ENCODE measurements around the gene TRMT44. TPM values are rescaled to one million over a fixed set of nuclear protein-coding genes. Genes with fewer than 3 reads are reported as not detected.

The TRMT44 gene
- total RNA-seq, 6 donors from 2014 or later, result 22.8 to 81.7 (median 30.2) TPM

DNA sequence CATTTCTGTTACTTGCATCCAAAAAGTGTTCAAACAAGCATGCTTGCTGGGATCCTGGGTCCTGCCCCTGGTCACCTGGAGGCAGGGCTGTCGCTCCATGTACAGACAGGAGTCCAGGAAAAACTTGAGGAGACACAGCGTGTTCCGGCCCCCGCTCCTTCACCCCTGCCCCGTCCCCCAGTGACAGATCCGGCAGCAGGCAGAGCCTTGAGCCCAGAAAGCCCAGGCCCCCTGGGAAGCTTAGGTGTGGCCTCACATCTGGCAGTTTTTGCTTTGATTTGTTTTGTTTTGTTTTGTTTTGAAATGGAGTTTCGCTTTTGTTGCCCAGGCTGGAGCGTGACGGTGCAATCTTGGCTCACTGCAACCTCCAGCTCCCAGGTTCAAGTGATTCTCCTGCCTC lies 67.0 kb downstream of the TRMT44 start:
- Histone ChIP-seq H3K27me3 (no peaks in the 10 kb centered on the region), H3K4me3 (no peak overlapping the region), H3K9me3 (no peaks in the 10 kb centered on the region), H3K36me3 (no peaks in the 10 kb centered on the region), H3K4me1 (peaks cover 7 to 17% (median 9%) of the 10 kb centered on the region in 4 donors), H3K27ac (peak overlapping the region in 3 of 4 donors; percentile 6 to 77 (median 50))
- WGBS, 2 donors, result 93 to 94% methylated on average over 9 of the region's 9 CpGs
- peak in 1 of 2 donors; percentile 23 for DNase-seq
- no peak for TF ChIP-seq POLR2A (IDR thresholded peaks at IDR 0.05)
- TF ChIP-seq POLR2AphosphoS5 (IDR thresholded peaks at IDR 0.05), result no peak
- TF ChIP-seq EP300 (IDR thresholded peaks at IDR 0.05), result no peak
- ATAC-seq (ENCODE audit: low FRiP score in 2 of 2), result no peak

DNA sequence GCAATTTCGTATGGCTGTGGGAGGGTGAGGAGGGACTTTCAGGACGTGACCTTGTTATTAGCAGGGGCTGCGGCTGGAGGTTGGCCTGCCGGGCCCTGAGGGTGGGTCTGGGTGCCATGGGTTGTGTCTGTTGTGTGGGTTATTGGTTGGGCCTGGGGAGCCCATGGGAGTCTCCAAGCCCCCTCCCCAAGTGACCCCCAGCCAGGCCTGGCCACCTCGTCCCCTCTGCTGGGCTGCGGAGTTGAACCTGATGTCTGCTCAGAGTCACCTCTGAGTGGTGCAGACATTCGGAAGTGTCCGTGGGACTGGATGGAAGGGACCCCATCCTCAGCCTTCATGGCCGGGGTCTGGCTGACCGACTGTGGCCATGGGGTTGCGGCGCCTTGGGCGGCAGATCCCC lies 67.7 kb downstream of the TRMT44 start:
- 95% methylated on average over 13 of the region's 13 CpGs; no CpG with 5 or more reads in 1 of the 2 donors for WGBS, 2 donors
- DNase-seq, result peak in 1 of 2 donors; percentile 54
- Histone ChIP-seq H3K4me3 (no peak overlapping the region), H3K27ac (peak overlapping the region in 1 of 4 donors; percentile 77), H3K4me1 (peaks cover 4 to 17% (median 8%) of the 10 kb centered on the region in 4 donors), H3K9me3 (no peaks in the 10 kb centered on the region), H3K27me3 (no peaks in the 10 kb centered on the region), H3K36me3 (no peaks in the 10 kb centered on the region)
- no peak for TF ChIP-seq EP300 (IDR thresholded peaks at IDR 0.05)
- TF ChIP-seq, protein P1, sequence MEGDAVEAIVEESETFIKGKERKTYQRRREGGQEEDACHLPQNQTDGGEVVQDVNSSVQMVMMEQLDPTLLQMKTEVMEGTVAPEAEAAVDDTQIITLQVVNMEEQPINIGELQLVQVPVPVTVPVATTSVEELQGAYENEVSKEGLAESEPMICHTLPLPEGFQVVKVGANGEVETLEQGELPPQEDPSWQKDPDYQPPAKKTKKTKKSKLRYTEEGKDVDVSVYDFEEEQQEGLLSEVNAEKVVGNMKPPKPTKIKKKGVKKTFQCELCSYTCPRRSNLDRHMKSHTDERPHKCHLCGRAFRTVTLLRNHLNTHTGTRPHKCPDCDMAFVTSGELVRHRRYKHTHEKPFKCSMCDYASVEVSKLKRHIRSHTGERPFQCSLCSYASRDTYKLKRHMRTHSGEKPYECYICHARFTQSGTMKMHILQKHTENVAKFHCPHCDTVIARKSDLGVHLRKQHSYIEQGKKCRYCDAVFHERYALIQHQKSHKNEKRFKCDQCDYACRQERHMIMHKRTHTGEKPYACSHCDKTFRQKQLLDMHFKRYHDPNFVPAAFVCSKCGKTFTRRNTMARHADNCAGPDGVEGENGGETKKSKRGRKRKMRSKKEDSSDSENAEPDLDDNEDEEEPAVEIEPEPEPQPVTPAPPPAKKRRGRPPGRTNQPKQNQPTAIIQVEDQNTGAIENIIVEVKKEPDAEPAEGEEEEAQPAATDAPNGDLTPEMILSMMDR (IDR thresholded peaks at IDR 0.05), result no peak
- TF ChIP-seq POLR2A (IDR thresholded peaks at IDR 0.05), result no peak
- TF ChIP-seq POLR2AphosphoS5 (IDR thresholded peaks at IDR 0.05), result no peak
- ATAC-seq (ENCODE audit: low FRiP score in 2 of 2), result no peak

DNA sequence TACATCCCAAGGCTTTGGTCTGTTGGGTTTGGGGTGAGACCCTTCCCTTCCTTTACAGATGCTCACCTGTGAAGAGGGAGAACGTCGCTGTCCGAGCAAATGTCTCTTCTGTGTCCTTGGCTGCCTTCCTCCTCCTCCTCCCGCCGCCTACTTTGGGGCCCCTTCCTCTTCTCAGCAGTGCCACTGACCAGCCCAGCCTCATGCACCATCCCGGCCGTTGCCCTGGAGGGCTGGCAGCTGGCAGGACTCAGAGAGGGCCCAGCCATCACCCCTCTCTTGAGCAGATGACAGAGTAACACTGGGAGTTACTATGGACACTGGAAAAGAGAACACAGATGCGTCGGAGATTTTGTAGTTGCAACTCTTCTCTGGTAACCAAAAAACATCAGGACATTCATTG lies 68.2 kb downstream of the TRMT44 start:
- DNase-seq (peak in 1 of 2 donors; percentile 44), ATAC-seq (ENCODE audit: low FRiP score in 2 of 2) (no peak)
- peaks cover 4 to 13% (median 7%) of the 10 kb centered on the region in 4 donors for H3K4me1 ChIP-seq
- no peaks in the 10 kb centered on the region for H3K9me3 ChIP-seq
- 83 to 91% methylated on average over 9 of the region's 9 CpGs for WGBS, 2 donors
- TF ChIP-seq EP300 (IDR thresholded peaks at IDR 0.05) (no peak), POLR2A (IDR thresholded peaks at IDR 0.05) (no peak), POLR2AphosphoS5 (IDR thresholded peaks at IDR 0.05) (no peak)
- TF ChIP-seq, protein P1 (IDR thresholded peaks at IDR 0.05), result no peak
- H3K36me3 ChIP-seq, result no peaks in the 10 kb centered on the region
- H3K27ac ChIP-seq, result no peak overlapping the region
- H3K27me3 ChIP-seq, result no peaks in the 10 kb centered on the region
- H3K4me3 ChIP-seq, result no peak overlapping the region

DNA sequence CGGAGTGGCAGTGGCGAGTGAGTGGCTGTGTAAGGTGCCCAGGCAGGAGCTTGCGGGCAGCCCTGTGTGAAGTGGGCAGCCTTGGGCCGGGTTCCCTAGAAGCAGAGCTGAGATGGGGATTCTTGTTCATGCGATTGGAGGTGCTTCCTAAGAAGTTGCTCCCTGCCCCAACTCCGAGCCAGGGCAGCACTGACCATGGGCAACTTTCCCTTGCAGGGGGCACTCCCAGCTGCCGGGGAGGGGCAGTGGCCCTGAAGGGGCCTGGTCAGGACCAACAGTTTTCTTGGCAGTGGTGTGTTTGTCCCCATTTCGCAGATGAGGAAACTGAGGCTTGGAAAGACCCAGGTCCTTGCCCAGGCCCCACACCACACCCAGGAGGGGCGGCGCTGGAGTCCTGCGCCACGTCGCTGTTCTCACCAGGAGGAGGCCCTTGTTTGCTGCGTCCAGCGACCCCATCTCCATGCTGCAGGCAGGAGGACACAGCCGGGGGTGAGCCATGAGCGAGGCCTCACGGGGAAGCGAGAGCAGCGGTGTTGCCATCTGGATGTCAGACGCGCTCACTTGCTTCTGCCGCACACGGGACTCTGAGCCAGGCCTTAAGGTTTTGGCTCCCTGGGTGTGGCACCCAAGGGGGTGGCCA lies 68.9 kb downstream of the TRMT44 start:
- 90 to 92% methylated on average over 11 to 24 of the region's 24 CpGs for WGBS, 2 donors
- Histone ChIP-seq H3K4me3 (no peak overlapping the region), H3K36me3 (no peaks in the 10 kb centered on the region), H3K27me3 (no peaks in the 10 kb centered on the region), H3K4me1 (peaks cover 0 to 6% (median under 1%) of the 10 kb centered on the region in 4 donors), H3K27ac (no peak overlapping the region), H3K9me3 (no peaks in the 10 kb centered on the region)
- ATAC-seq (ENCODE audit: low FRiP score in 2 of 2) (no peak), DNase-seq (peak in 1 of 2 donors; percentile 69)
- TF ChIP-seq POLR2A (IDR thresholded peaks at IDR 0.05), result no peak
- TF ChIP-seq, protein P1 (IDR thresholded peaks at IDR 0.05), result no peak
- TF ChIP-seq POLR2AphosphoS5 (IDR thresholded peaks at IDR 0.05), result no peak
- TF ChIP-seq EP300 (IDR thresholded peaks at IDR 0.05), result no peak

DNA sequence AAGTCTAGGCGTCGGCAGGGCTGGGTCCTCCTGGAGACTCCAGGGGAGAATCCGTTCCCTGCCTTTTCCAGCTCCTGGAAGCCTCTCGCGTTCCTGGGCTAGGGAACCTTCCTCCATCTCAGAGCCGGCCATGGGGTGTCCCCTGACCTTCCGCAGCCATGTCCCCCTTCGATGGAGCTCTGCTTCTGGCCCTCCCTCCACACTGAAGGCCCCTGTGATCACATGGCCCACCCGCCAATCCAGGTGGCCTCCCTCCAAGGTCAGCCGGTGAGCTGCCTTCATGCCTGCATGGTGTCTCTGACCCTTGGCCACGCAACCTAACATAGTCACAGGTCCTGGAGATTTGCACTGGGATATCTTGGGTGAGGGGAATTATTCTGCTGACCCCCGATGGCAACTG lies 69.6 kb downstream of the TRMT44 start:
- no peaks in the 10 kb centered on the region for H3K36me3 ChIP-seq
- DNase-seq, result peak in 1 of 2 donors; percentile 15
- TF ChIP-seq, protein P1 (IDR thresholded peaks at IDR 0.05), result no peak
- TF ChIP-seq POLR2AphosphoS5 (IDR thresholded peaks at IDR 0.05) (no peak), POLR2A (IDR thresholded peaks at IDR 0.05) (no peak), EP300 (IDR thresholded peaks at IDR 0.05) (no peak)
- no peaks in the 10 kb centered on the region for H3K9me3 ChIP-seq
- H3K4me3 ChIP-seq, result no peak overlapping the region
- H3K4me1 ChIP-seq, result peaks cover 0 to 4% (median 0%) of the 10 kb centered on the region in 4 donors
- H3K27ac ChIP-seq, result no peak overlapping the region
- 85 to 96% methylated on average over 10 to 11 of the region's 12 CpGs for WGBS, 2 donors
- H3K27me3 ChIP-seq, result no peaks in the 10 kb centered on the region
- ATAC-seq (ENCODE audit: low FRiP score in 2 of 2), result no peak
